Smooth muscle cell (in vitro differentiated cells): ENCODE measurements around the gene ADCY10. TPM values are rescaled to one million over a fixed set of nuclear protein-coding genes. Genes with fewer than 3 reads are reported as not detected.

Experiments used
- DNase-seq: peaks from one replicate; lab custom pipeline; 2025; ENCODE audit not compliant: unreplicated experiment; lab: John Stamatoyannopoulos, UW
- H2AFZ ChIP-seq: fragments of 200-600 bp; sonication (generic); 2 replicates; pipeline ENCODE4 v1.6.0; 2016; ENCODE audit warnings: antibody characterized with exemption, low read depth, mild to moderate bottlenecking
- H3F3A ChIP-seq: fragments of 200-600 bp; sonication (generic); 2 replicates; pipeline ENCODE4 v1.6.0; 2017; ENCODE audit warnings: antibody characterized with exemption, low read depth
- H3K27ac ChIP-seq: fragments of 200-600 bp; sonication (generic); 2 replicates; pipeline ENCODE4 v1.5.1; 2016; ENCODE audit warnings: low read depth, mild to moderate bottlenecking
- H3K27me3 ChIP-seq: fragments of 200-600 bp; sonication (generic); 2 replicates; pipeline ENCODE4 v1.6.1; 2016; ENCODE audit warnings: low read depth, mild to moderate bottlenecking
- H3K36me3 ChIP-seq: fragments of 200-600 bp; sonication (generic); 2 replicates; pipeline ENCODE4 v1.5.1; 2016; ENCODE audit warnings: low read depth
- H3K4me1 ChIP-seq: fragments of 200-600 bp; sonication (generic); 2 replicates; pipeline ENCODE4 v1.5.1; 2016; ENCODE audit warnings: low read depth
- H3K4me2 ChIP-seq: fragments of 200-600 bp; sonication (generic); 2 replicates; pipeline ENCODE4 v1.6.0; 2016; ENCODE audit warnings: mild to moderate bottlenecking
- H3K4me3 ChIP-seq: fragments of 200-600 bp; sonication (generic); 2 replicates; pipeline ENCODE4 v1.5.1; 2016; ENCODE audit warnings: mild to moderate bottlenecking
- H3K79me2 ChIP-seq: fragments of 200-600 bp; sonication (generic); 2 replicates; pipeline ENCODE4 v1.6.0; 2016; ENCODE audit warnings: low read depth, mild to moderate bottlenecking
- H3K9ac ChIP-seq: fragments of 200-600 bp; sonication (generic); 2 replicates; pipeline ENCODE4 v1.6.0; 2016; ENCODE audit warnings: low read depth
- H3K9me3 ChIP-seq: fragments of 200-600 bp; sonication (generic); replicated peaks from 2 replicates; pipeline ENCODE4 v1.5.1; 2016; ENCODE audit warnings: low read depth
- H4K20me1 ChIP-seq: fragments of 200-600 bp; sonication (generic); 2 replicates; pipeline ENCODE4 v1.6.0; 2016; ENCODE audit warnings: low read depth
- WGBS: methylation state at CpG from one replicate; pipeline ENCODE4 v1.1.7; 2016; ENCODE audit warnings: low lambda C conversion rate; 5-methylcytosine and 5-hydroxymethylcytosine counted together
- polyA plus RNA-seq: library from polyadenylated mRNA; unstranded; fragments of >200 nt; fragmentation: Nextera tagmentation; extraction: Ambion mirVana; gene quantifications from 2 replicates; pipeline ENCODE4 v1.2.1, GENCODE V29; 2016
- total RNA-seq: library from RNA; depleted of rRNA; stranded (reverse); fragments of >200 nt; gene quantifications from 2 replicates; pipeline ENCODE4 v1.2.3, GENCODE V29; 2014
- TF ChIP-seq, protein P1 (sequence below): fragments of 200-600 bp; sonication (generic); IDR thresholded peaks from 2 replicates; pipeline ENCODE4 v1.5.1; 2017; ENCODE audit warnings: borderline replicate concordance, mild to moderate bottlenecking, antibody characterized with exemption; ENCODE audit not compliant: insufficient read depth, poor library complexity, severe bottlenecking

The ADCY10 gene
- total and polyA plus RNA-seq, 2 experiments from 2014 or later: not detected

DNA sequence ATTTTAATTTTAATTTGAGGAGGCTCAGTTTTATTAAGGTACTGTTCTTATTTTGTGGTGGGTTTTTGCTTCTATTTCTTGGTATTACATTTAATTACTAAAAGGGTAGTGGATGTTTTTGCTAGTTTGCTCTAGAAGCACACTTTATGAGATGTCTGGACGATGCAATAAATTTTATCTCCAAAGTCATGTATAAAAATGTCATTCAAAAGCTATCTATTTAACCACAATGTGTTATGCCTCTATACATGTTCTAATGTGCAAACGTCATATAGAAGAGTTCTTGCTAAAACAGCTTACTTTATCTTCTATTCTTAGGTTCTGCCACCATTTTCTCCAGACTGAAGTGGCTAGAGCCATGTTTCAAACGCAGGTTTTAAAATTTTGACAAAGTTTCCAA is 35.9 kb upstream of the ADCY10 start:
- Histone ChIP-seq H3K79me2 (peaks cover 86% of the 10 kb centered on the region), H3K4me2 (peak overlapping the region; percentile 15), H3K4me3 (no peak overlapping the region), H3K27me3 (no peaks in the 10 kb centered on the region), H4K20me1 (peaks cover 76% of the 10 kb centered on the region), H3K36me3 (peaks cover 12% of the 10 kb centered on the region), H3F3A (no peaks in the 10 kb centered on the region), H3K9ac (no peak overlapping the region), H3K9me3 (no peaks in the 10 kb centered on the region), H3K4me1 (no peaks in the 10 kb centered on the region), H2AFZ (no peak overlapping the region), H3K27ac (peak overlapping the region; percentile 20)
- no peak for DNase-seq
- TF ChIP-seq, protein P1, sequence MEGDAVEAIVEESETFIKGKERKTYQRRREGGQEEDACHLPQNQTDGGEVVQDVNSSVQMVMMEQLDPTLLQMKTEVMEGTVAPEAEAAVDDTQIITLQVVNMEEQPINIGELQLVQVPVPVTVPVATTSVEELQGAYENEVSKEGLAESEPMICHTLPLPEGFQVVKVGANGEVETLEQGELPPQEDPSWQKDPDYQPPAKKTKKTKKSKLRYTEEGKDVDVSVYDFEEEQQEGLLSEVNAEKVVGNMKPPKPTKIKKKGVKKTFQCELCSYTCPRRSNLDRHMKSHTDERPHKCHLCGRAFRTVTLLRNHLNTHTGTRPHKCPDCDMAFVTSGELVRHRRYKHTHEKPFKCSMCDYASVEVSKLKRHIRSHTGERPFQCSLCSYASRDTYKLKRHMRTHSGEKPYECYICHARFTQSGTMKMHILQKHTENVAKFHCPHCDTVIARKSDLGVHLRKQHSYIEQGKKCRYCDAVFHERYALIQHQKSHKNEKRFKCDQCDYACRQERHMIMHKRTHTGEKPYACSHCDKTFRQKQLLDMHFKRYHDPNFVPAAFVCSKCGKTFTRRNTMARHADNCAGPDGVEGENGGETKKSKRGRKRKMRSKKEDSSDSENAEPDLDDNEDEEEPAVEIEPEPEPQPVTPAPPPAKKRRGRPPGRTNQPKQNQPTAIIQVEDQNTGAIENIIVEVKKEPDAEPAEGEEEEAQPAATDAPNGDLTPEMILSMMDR: no peak
- WGBS: 56% methylated on average over 3 of the region's 3 CpGs

- Histone ChIP-seq H3K9me3 (no peaks in the 10 kb centered on the region), H3K9ac (no peak overlapping the region), H3K36me3 (peaks cover 2% of the 10 kb centered on the region), H3F3A (no peaks in the 10 kb centered on the region), H4K20me1 (peaks cover 91% of the 10 kb centered on the region), H3K4me2 (no peak overlapping the region), H3K79me2 (peaks cover 97% of the 10 kb centered on the region), H2AFZ (no peak overlapping the region), H3K27me3 (no peaks in the 10 kb centered on the region), H3K27ac (peak overlapping the region; percentile 1), H3K4me3 (no peak overlapping the region), H3K4me1 (no peaks in the 10 kb centered on the region)
- DNase-seq: no peak
- TF ChIP-seq, protein P1: no peak
- 92% methylated on average over 2 of the region's 2 CpGs for WGBS
Observed at GRCh38 chr1:167947733-167948132, 33.8 kb upstream of the ADCY10 start.

GRCh38 chr1:167943541-167943940 is 29.6 kb upstream of the ADCY10 start:
- 88% methylated on average over 9 of the region's 9 CpGs for WGBS
- Histone ChIP-seq H3K27ac (no peak overlapping the region), H2AFZ (no peak overlapping the region), H3K36me3 (no peaks in the 10 kb centered on the region), H3K27me3 (no peaks in the 10 kb centered on the region), H3K4me3 (no peak overlapping the region), H3K4me2 (no peak overlapping the region), H3K9me3 (no peaks in the 10 kb centered on the region), H3K9ac (no peak overlapping the region), H3F3A (no peaks in the 10 kb centered on the region), H4K20me1 (peaks cover 98% of the 10 kb centered on the region), H3K4me1 (peaks cover 7% of the 10 kb centered on the region), H3K79me2 (peaks cover 100% of the 10 kb centered on the region)
- DNase-seq: no peak
- TF ChIP-seq, protein P1: no peak

DNA sequence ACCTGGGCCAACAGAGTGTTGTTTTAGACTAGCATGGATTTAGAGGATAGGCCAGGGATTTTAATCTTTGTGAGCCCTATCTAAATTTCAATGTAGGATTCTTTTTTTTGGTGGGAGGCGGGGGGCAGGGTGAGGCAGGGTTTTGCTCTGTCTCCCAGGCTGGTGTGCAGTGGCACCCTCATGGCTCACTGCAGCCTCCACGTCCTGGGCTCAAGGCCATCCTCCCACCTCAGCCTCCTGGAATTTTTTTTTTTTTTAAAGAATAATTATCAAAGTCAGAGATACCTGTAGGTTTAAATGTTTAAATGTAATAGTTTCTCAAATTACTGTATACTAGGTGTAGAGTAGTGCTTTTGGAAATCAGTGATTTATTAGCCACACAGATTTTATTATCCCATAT is 26.3 kb upstream of the ADCY10 start:
- Histone ChIP-seq H3K79me2 (peaks cover 83% of the 10 kb centered on the region), H3K9ac (no peak overlapping the region), H3K4me3 (no peak overlapping the region), H3K4me1 (peaks cover 13% of the 10 kb centered on the region), H3K4me2 (no peak overlapping the region), H4K20me1 (peaks cover 77% of the 10 kb centered on the region), H3K36me3 (no peaks in the 10 kb centered on the region), H3K27ac (no peak overlapping the region), H3F3A (peaks cover 3% of the 10 kb centered on the region), H2AFZ (no peak overlapping the region), H3K9me3 (no peaks in the 10 kb centered on the region), H3K27me3 (no peaks in the 10 kb centered on the region)
- 97% methylated on average over 2 of the region's 2 CpGs for WGBS
- TF ChIP-seq, protein P1: no peak
- no peak for DNase-seq
